Measurements from ENCODE around the gene VPS13C.
A peak's percentile ranks its signal among the peaks of the same experiment; 100 is the strongest.
"Not testable (repeated sequence)": the region's sequence is repeated elsewhere in the genome, so short reads cannot be mapped to it uniquely, and the experiment has no call there.

The VPS13C gene

DNA sequence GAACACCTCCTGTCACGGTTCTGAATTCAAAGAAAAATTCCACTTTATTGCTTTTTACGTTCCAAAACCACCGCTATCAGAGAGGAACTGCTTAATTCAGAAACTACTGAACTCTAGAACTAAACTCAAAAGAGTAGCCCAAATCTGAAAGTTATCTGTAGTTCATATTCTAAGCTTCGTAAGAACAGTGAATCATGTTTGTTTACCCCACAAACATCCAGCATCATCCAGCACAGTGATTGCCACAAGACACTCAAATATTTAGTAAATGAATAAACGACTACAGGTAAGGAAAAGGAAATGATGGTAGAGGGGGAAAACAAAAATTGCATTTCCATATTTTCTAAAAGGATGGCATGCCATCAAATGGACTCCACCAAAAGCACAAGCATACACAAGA is 32.3 kb downstream of the VPS13C start:
- DNase-seq, result no peak

DNA sequence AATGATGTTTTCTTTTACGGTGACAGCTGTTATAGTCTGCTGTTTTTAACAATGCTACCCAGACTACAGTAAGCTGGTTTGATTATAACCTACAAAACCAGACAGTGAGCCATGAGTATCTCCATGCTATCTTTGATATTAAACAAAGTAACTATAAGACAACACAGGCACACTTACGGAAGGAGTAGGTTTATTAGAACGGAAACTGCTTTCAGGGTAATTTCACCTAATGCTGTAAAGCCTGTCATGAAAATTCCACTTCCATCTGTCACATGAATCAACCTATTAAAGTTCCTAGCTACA is 33.0 kb downstream of the VPS13C start:
- no peak for DNase-seq

DNA sequence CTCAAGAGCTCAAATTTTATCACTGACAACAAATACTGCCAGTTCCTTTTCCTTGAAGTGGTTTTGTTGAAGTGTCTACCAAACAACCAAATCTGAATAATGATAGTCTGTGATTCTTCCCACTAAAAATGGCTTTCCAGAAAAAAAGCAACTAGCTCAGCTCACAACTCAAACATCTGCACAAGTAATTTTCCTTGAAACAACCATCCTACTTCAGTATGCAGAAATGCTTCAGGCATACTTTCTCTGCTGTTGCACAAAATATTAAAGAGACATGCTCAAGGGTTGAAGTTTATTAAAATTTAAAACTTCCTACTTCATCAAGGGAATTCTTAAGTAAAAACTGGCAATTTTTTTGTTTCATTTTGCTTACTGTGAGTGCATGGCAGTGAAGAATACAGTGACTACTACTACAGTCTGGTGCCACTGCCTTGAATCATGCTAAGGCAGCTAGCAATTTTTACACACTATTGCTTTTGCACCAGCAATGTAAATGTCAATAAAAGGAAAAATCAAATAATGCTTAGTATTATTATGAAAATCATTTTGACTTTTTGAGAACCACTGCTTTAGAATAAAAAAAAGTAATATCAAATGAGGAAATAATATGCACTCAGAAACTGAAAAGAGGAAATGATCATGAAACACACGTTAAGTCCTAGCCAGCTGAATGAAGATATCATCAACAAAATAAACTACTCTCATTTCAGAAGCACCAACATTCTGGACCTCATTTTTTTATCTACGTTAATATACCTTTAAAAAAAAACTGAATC is 33.6 kb downstream of the VPS13C start:
- no peak for DNase-seq

DNA sequence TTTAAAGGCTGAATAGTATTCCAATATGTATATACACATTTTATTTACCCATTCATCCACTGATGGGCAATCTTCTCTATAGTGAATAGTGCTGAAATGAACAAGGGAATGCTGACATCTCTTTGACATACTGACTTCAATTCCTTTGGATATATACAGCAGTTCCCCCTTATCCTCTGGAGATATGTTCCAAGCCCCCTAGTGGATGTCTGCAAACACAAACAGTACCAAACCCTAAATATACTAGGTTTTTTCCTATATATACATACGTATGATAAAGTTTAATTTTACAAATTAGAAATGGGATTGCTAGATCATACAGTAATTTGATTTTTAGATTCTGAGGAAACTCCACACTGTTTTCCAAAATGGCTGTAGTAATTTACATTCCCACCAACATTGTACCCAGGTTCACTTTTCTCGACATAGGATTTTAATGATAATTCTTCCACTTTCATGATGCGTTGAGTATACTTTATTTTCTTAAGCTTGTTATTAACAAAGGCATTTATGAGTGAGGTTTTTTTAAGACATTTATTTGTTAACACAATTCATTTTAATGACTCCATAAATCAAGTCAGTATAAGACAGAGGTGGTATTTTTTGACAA is 38.2 kb downstream of the VPS13C start:
- no peak for DNase-seq

DNA sequence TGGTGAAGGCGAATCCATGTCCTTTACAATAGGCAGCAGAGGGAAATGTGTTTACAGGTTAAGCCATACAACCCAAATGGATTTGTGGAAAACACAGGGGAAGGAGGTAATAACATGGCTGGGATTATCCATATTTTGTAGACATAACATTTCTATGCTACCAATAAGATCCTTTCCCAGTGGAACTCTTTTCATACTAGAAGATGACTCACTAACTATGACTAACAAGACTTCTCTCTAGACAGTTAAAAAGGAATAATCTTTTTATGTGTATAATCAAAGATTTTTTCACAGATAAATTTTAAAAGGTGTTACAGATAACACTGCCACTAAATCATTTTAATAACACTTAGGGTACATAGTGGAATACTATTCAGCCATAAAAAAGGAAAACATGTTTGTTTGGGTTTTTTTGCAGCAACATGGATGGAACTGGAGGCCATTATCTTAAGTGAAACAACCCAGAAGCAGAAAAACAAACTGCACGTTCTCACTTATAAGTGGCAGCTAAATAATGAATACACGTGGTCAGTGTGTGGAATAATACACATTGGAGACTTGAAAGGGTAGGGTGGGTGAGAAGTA is 39.6 kb downstream of the VPS13C start:
- no peak for DNase-seq

DNA sequence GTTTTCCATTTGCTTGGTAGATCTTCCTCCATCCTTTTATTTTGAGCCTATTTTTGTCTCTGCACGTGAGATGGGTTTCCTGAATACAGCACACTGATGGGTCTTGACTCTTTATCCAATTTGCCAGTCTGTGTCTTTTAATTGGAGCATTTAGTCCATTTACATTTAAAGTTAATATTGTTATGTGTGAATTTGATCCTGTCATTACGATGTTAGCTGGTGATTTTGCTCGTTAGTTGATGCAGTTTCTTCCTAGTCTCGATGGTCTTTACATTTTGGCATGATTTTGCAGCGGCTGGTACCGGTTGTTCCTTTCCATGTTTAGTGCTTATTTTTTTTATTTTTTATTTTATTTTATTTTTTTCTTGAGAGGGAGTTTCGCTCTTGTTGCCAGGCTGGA is 54.9 kb downstream of the VPS13C start:
- DNase-seq, result not testable (repeated sequence)

DNA sequence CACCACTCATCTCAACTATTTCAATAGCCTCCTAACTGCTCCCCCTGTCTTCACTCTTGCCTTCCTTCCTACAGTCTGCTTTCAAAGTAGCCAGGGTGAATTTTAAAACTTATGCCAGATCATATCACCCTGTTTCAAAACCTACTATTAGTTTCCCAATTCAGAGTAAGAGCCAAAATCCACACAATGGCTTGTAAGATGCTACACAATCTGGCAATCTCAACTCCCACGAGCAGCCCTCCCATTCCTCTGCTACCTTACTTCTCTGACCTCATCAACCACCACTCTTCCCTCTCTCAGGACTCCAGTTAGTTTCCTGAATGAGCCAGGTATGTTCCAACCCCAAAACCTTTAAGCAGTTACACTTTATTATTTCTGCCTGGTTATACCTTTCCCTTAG is 62.5 kb downstream of the VPS13C start:
- no peak for DNase-seq

DNA sequence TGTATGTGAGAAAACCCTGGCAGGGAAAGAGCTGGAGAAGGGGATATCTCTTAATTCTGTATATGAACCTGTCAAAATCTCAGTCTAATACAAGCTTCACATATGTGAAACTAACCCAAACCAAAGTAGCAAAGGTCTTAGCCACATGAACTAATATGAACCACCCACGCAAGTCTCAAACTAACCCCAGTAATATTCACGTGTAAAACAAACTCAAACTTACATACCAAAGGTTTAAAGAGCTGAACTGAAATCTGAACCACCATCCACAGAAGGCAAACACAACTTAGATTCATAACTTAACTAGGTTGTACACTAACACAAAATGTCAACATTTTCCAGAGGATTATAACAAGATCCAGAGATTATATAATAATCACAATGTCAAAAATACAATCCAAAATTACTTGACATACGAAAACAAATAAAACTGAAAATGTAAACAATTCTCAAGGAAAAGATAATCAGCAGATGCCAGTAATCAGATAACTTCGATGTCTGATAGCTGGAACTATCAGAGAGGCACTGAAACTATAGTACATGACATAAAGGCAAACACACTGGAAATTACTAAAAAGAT is 64.1 kb downstream of the VPS13C start:
- no peak for DNase-seq

DNA sequence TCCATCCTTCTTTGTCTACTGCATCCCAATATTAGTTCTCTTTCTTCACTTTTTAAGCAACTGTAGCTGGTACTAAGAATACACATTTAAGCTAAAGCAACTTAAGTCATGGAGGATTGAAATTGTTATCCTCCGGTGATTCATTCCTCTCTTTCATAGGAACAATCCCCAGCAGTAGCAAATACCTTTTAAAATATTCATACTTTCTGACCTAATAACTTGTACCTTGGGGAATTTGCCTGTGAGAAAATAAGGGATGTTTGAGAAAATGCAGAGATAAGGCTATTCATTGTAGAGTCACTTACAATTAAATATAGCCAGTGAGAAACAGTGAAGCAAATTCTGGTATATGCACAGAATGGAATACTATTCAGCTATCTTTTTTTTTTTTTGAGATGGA is 66.0 kb downstream of the VPS13C start:
- DNase-seq, result no peak

DNA sequence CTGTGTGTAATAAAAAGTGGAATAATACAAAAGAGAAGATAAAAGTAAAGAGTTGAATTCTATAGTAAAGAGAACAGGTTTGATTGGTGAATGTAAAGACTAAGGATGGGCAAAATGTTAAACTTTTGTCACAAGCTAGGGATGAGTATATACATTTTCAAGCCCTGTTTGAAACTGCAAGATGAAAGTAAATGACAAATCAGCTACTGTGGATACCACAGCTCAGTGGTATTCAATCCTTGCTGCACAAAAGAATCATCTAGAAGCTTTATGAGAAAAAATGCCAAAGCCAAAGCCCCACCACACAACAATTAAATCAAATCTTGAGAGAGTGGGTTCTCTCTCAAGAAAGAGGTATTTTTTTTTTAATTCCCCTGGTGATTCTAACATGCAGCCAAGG is 67.7 kb downstream of the VPS13C start:
- DNase-seq, result no peak

DNA sequence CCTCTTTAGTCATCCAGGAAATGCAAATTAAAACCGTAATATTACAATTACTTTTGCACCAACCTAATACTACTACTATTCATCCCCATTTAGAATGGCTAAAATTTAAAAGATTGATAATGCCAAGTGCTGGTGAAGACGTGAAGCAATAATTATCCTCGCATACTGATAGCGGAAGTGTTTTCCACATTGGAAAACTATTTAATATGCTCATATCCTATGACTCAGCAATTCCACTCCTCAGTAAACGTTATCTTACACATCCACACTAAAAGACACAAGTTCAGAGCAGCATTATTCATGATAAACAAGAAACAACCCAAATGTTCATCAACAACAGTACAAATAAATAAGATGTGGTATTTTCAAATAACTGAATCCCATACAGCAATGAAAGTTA is 70.6 kb downstream of the VPS13C start:
- DNase-seq, result no peak

DNA sequence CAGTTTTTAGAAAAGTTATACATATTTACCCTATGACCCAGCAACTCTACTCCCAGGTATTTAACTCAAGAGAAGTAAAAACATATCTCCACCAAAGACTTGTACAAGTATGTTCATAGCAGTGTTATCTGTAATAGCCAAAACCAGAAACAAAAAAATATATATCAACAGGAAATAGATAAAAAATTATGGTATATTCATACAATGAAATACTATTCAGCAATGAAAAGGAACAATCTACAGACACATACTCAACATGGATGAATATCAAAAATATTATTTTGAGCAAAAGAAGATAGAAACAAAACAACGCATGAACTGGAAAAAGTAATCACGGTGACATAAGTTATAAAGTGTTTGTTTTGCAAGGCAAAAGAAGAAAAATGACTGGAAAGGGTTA is 72.4 kb downstream of the VPS13C start:
- no peak for DNase-seq

DNA sequence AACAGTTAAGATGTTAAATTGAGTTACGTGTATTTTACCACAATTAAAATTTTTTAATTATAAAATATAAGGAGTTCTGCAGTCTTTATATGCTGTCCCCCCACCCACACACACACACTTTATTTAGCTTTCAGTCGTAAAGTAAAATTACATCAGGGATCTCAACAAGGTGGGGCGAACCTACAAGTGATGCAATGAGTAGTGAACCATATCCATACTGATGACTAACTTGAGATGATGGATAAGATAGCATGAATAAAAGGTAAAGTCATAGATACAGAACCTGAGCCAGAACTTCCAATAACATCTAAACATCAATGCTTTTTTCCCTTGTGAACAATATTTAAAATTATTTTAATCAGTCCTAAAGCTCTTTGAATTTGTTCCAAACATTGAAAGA is 77.2 kb downstream of the VPS13C start:
- no peak for DNase-seq

DNA sequence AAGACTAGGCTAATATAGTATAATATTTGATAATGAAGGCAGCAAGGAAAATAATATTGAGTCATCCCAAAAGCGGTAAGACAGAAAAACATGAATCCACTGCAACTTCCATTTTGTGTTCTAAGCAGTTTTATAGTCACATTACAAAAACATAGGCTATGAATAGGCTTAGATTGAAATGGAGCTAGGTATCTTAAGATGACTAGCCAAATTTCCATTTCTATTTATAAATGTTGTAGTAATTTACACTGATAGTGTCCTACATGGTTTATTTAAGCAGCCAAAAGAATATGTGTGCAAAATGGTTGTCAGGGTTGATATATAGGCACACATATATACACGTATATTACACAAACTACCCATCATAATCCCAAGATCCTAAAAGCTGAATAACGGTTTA is 82.0 kb downstream of the VPS13C start:
- no peak for DNase-seq

DNA sequence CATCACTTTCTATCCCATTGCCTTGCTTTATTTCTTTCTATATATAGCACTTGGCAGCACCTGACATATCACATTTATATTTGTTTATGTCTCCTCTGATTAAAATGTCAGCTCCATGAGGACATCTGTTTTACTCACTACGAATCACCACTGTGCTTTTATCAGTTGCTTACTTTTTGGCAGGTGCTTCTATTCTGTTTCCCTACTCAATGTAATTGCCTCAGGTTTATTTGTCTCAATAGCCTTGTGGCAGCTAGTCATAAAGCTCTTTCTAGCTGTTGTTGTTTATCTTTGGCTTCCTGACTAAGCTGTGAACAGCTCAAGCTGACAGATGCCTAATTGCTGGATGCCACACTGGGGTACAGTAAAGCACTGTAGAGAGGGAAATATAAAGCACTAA is 85.5 kb downstream of the VPS13C start:
- peak; percentile 61 for DNase-seq

DNA sequence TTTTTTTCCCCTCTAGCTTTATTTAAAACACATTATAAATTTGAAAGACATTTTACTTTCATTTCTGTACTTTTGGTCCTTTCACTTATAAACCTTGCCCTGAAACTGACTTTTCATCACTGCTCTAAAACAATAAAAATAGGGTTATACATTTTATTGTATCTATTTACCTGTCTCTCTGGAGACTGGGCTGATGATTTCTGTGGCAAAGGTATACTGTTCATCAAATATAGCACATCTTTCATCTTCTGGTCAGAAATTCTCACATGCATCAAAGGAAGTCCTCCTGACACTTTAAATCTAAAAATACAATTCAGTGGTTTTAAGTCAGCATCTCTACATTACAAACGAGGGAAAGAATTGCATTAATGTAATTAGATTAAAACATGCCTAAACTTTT is 86.1 kb downstream of the VPS13C start:
- no peak for DNase-seq

DNA sequence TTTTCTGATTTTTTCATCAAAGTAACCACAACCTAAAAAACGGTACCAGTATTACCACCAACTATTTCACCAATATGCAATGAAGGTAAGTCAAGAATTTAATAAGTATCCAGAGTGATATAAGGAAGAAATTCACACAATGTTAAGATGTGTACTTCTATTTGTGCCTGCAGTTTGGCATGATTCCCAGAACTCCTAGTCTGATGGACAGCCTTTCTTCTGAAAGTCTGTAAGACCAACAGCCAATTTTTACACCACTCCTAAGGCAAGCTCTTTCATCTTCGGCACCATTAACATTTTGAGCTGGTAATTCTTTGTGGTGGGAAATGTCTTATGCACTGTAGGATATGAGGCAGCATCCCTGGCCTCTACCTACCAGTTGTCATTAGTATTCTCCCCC is 108.3 kb downstream of the VPS13C start:
- DNase-seq, result peak; percentile 62

DNA sequence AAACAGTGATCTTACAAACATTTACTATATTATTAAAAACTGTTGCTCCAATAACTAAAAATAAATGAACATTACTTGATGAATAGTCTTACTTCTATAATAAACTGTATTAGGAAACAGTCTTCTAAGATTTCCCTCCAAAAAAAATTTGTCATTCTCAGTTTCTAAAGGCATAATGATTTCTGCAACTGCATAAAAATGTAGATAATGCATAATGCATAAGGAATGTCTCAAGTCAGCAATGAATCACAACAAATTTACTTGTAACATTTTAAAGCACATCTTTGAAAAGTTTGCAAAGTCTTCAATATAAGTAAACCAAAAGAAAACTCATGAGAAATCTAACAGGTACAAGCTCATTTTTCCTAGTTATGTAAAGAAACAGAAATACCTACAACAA is 113.5 kb downstream of the VPS13C start:
- DNase-seq, result no peak

DNA sequence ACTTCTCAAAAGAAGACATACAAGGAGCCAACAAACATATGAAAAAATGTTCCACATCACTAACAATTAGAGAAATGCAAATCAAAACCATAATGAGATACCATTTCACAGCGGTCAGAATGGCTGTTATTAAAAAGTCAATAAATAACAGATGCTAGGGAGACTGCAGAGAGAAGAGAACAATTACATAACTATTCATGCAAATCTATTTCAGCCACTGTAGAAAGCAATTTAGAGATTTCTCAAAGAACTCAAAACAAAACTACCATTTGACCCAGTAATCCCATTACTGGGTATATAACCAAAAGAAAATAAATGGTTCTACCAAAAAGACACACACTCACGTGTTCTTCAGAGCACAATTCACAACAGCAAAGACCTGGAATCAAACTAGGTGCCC is 116.3 kb downstream of the VPS13C start:
- no peak for DNase-seq

DNA sequence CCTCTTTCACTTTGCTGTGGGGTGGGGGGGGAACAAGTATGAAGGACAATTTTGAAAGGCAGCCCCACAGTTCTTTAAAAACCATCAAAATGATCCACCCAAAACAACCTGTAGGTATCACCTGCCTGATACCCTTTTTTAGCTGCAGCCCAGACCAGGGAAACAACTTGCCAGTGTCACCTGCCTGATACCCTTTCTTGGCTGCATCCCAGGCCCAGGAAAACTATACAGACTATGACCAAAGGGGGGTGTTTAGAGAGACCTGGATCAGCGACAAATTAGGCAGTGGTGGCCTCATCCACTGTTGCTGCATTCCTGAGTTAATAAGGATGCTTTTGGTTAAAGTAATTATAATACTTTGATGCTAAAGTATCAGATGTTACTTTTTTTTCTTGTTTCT is 122.0 kb downstream of the VPS13C start:
- DNase-seq, result peak; percentile 83

DNA sequence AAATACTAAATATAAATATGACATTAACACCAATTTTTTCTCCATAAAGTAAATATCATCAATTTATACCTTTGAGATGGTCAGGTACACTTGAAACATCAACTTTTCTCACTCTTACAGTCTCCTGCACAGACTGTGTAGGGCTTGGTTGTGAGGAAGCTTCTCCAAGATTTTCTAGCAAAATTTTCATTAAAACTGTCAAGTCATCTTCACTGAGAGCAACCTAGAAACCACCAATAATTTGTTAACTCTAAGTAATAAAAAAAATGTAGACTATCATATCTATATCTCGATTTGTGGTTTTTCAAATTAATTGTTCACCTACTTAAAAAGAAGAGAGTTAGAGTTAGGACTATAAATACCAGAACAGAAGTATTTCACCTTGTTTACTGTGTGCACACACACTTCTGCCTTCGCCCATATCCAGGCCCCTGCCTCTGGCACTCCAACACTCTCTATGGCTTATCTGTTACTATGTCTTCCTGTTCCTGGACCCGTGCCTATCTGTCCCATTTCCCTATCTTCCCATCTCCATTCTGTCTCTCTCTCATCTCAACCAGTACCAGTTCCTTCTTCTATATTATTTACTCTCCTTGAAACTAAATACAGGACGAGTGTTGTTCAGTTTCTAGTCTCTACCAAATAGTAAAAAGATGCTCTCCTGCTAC is 123.6 kb downstream of the VPS13C start:
- no peak for DNase-seq

DNA sequence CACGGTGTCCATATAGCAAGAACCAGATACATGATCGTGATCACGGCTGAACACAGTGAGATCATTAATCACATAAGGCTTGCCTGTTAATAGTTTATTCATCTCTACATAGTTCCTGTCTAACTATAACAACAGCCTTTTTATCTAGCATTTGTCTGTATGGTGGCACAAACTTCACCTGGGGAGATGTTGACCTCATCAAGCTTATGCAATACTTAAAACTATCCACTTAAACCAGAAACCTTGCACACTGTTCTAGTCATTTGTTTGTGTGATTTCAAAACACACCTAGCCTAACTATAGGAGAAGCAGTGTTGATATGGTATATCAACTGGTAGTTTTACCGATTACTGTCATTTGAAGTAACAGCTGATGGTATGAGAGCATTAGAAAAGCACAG is 124.8 kb downstream of the VPS13C start:
- no peak for DNase-seq

DNA sequence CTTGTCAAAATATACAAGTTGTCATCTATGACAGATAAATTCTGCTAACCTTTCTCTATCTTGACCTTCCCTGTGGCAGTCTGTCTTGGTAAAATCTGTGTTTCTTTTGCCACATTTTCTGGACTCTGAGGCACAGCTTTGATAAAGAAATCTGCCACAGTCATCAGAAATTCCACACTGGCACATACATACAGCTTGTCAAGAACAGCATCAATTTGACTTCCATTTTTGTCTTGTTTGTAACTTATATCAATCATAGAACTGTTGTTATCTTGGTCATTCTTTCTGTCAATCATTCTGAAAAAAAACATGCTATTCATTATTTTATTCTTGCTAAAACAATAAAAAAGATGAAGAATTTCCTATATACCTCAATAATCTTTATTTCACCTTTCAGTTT is 130.8 kb downstream of the VPS13C start:
- no peak for DNase-seq

DNA sequence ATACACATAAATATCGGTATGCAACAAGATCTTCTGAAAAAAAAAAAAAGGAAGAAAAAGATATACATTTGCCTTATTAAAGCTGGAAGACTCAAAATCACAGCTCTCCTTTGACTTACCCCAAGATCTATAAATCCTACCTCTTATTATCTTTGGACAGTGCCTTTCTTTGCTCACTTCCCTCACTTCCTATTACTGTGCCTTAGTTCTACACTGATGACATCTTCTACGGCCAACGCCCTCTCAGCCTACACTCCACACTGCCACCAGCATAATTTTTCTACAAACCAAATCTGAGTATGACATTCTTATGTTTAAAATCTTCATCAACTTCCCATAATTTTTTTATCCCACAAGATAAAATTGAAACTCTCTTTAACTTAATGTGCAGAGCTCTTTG is 137.1 kb downstream of the VPS13C start:
- no peak for DNase-seq

Measured in NCI-H1105 treated with DMSO at 0.1 percent for 48 hours (cell line).